Measurements from ENCODE around the gene IQGAP2.
"Not testable (repeated sequence)": the region's sequence is repeated elsewhere in the genome, so short reads cannot be mapped to it uniquely, and the experiment has no call there.

Gene IQGAP2

GRCh38 chr5:76718880-76719279 lies 315.8 kb downstream of the IQGAP2 start:
- no peak for TF ChIP-seq POLR2A (IDR thresholded peaks at IDR 0.05; ENCODE audit: low read depth, low read length)
- no peak for DNase-seq (ENCODE audit: insufficient read length, low spot score)
- no peak for FAIRE-seq

GRCh38 chr5:76720988-76721569 lies 318.0 kb downstream of the IQGAP2 start:
- no peak for TF ChIP-seq POLR2A (IDR thresholded peaks at IDR 0.05; ENCODE audit: low read depth, low read length)
- no peak for DNase-seq (ENCODE audit: insufficient read length, low spot score)
- FAIRE-seq, result no peak

- FAIRE-seq, result no peak
- no peak for DNase-seq (ENCODE audit: insufficient read length, low spot score)
- no peak for TF ChIP-seq POLR2A (IDR thresholded peaks at IDR 0.05; ENCODE audit: low read depth, low read length)
These were observed 320.2 kb downstream of the IQGAP2 start for GRCh38 chr5:76723266-76723665.

- no peak for TF ChIP-seq POLR2A (IDR thresholded peaks at IDR 0.05; ENCODE audit: low read depth, low read length)
- DNase-seq (ENCODE audit: insufficient read length, low spot score) (no peak), FAIRE-seq (no peak)
These were observed 320.8 kb downstream of the IQGAP2 start for GRCh38 chr5:76723906-76724305.

- FAIRE-seq, result no peak
- no peak for TF ChIP-seq POLR2A (IDR thresholded peaks at IDR 0.05; ENCODE audit: low read depth, low read length)
- no peak for DNase-seq (ENCODE audit: insufficient read length, low spot score)
These were observed 321.8 kb downstream of the IQGAP2 start for GRCh38 chr5:76724871-76725270.

GRCh38 chr5:76728965-76729364 lies 325.9 kb downstream of the IQGAP2 start:
- DNase-seq (ENCODE audit: insufficient read length, low spot score) (no peak), FAIRE-seq (no peak)
- TF ChIP-seq POLR2A (IDR thresholded peaks at IDR 0.05; ENCODE audit: low read depth, low read length), result no peak

- FAIRE-seq (no peak), DNase-seq (ENCODE audit: insufficient read length, low spot score) (no peak)
- no peak for TF ChIP-seq POLR2A (IDR thresholded peaks at IDR 0.05; ENCODE audit: low read depth, low read length)
These were observed 326.5 kb downstream of the IQGAP2 start for GRCh38 chr5:76729373-76730290.

- TF ChIP-seq POLR2A (IDR thresholded peaks at IDR 0.05; ENCODE audit: low read depth, low read length), result no peak
- DNase-seq (ENCODE audit: insufficient read length, low spot score) (no peak), FAIRE-seq (no peak)
These were observed 329.4 kb downstream of the IQGAP2 start for GRCh38 chr5:76732405-76733048.

- no peak for TF ChIP-seq POLR2A (IDR thresholded peaks at IDR 0.05; ENCODE audit: low read depth, low read length)
- DNase-seq (ENCODE audit: insufficient read length, low spot score), result no peak
- FAIRE-seq, result no peak
These were observed 329.9 kb downstream of the IQGAP2 start for GRCh38 chr5:76733049-76733417.

GRCh38 chr5:76735762-76736545 lies 332.9 kb downstream of the IQGAP2 start:
- no peak for DNase-seq (ENCODE audit: insufficient read length, low spot score)
- no peak for TF ChIP-seq POLR2A (IDR thresholded peaks at IDR 0.05; ENCODE audit: low read depth, low read length)
- no peak for FAIRE-seq

GRCh38 chr5:76736679-76737556 lies 333.8 kb downstream of the IQGAP2 start:
- TF ChIP-seq POLR2A (IDR thresholded peaks at IDR 0.05; ENCODE audit: low read depth, low read length), result no peak
- FAIRE-seq, result no peak

GRCh38 chr5:76737846-76738245 lies 334.8 kb downstream of the IQGAP2 start:
- no peak for DNase-seq (ENCODE audit: insufficient read length, low spot score)
- TF ChIP-seq POLR2A (IDR thresholded peaks at IDR 0.05; ENCODE audit: low read depth, low read length), result no peak
- no peak for FAIRE-seq

More at GRCh38 chr5:76736679-76737556, 333.8 kb downstream of the IQGAP2 start:
- DNase-seq (ENCODE audit: insufficient read length, low spot score), result no peak

GRCh38 chr5:76741506-76741905 lies 338.4 kb downstream of the IQGAP2 start:
- FAIRE-seq; DNase-seq (ENCODE audit: insufficient read length, low spot score): not testable (repeated sequence)

Data from H54 (cell line).